GM12874 (cell line): ENCODE data around the gene ROGDI.

Experiments
- CTCF ChIP-seq: IDR thresholded peaks from 2 replicates; pipeline ENCODE4 v1.5.1; 2011; ENCODE audit warnings: low read depth, mild to moderate bottlenecking, control low read depth, low read length, moderate library complexity; ENCODE audit not compliant: insufficient read depth

Gene ROGDI

GRCh38 chr16:4788489-4788889, 13.9 kb downstream of the ROGDI start:
- TF ChIP-seq CTCF, result no peak

GRCh38 chr16:4787627-4788482, 14.6 kb downstream of the ROGDI start, which contains the start of gene SEPTIN12:
Gene SEPTIN12 (minus strand): TSS chr16:4788345. CDS start chr16:4787645, 700 bp downstream.
- no peak for TF ChIP-seq CTCF

- no peak for TF ChIP-seq CTCF
These were observed 15.4 kb downstream of the ROGDI start for GRCh38 chr16:4787068-4787467.

GRCh38 chr16:4785758-4786433, 16.5 kb downstream of the ROGDI start:
- TF ChIP-seq CTCF, result no peak

- no peak for TF ChIP-seq CTCF
These were observed 18.5 kb downstream of the ROGDI start for GRCh38 chr16:4783951-4784336.

- no peak for TF ChIP-seq CTCF
These were observed 19.0 kb downstream of the ROGDI start for GRCh38 chr16:4783251-4783950.

GRCh38 chr16:4780235-4780634, 22.2 kb downstream of the ROGDI start:
- TF ChIP-seq CTCF, result no peak
